SU-DHL-6 (cell line): ENCODE data around the gene TSHZ2.

ENCODE experiments used
- H2AFZ ChIP-seq: fragments of 200-600 bp; sonication (generic); 2 replicates; pipeline ENCODE4 v1.6.1; 2014; ENCODE audit warnings: low read depth, mild to moderate bottlenecking, moderate library complexity, mixed read lengths, antibody characterized with exemption, low read length; ENCODE audit not compliant: severe bottlenecking
- H3F3A ChIP-seq: fragments of 200-600 bp; shearing (Covaris generic); 2 replicates; pipeline ENCODE4 v1.6.0; 2016; ENCODE audit warnings: antibody characterized with exemption, mild to moderate bottlenecking; ENCODE audit not compliant: insufficient read depth
- H3K27ac ChIP-seq: fragments of 200-600 bp; sonication (generic); 2 replicates; pipeline ENCODE4 v1.5.1; 2016; ENCODE audit warnings: low read depth, mild to moderate bottlenecking, low read length, moderate library complexity, mixed read lengths
- H3K27me3 ChIP-seq: fragments of 200-600 bp; sonication (generic), shearing (Covaris generic); 2 replicates; pipeline ENCODE4 v1.6.0; 2014; ENCODE audit warnings: mild to moderate bottlenecking, low read length
- H3K36me3 ChIP-seq: fragments of 200-600 bp; sonication (generic); 2 replicates; pipeline ENCODE4 v1.6.1; 2014; ENCODE audit warnings: mild to moderate bottlenecking, low read length, mixed read lengths
- H3K4me2 ChIP-seq: fragments of 300-600, 200-600 bp; shearing (Covaris generic), sonication (generic); 2 replicates; pipeline ENCODE4 v1.6.0; 2014; ENCODE audit warnings: low read length, low read depth, mild to moderate bottlenecking; ENCODE audit not compliant: poor library complexity, severe bottlenecking
- H3K4me3 ChIP-seq: fragments of 200-600 bp; sonication (generic); 2 replicates; pipeline ENCODE4 v1.5.1; 2014; ENCODE audit warnings: antibody characterized with exemption, low read length, mild to moderate bottlenecking, mixed read lengths; ENCODE audit not compliant: insufficient read depth, poor library complexity, severe bottlenecking
- H3K79me2 ChIP-seq: fragments of 200-600 bp; sonication (generic); 2 replicates; pipeline ENCODE4 v1.6.1; 2014; ENCODE audit warnings: mild to moderate bottlenecking, low read length, moderate library complexity; ENCODE audit not compliant: insufficient read depth
- H3K9ac ChIP-seq: fragments of 200-600 bp; sonication (generic); 2 replicates; pipeline ENCODE4 v1.7.0; 2014; ENCODE audit warnings: mild to moderate bottlenecking, low read length
- H3K9me2 ChIP-seq: fragments of 200-600 bp; sonication (generic); replicated peaks from 2 replicates; pipeline ENCODE4 v1.6.1; 2014; ENCODE audit warnings: low read length; ENCODE audit not compliant: insufficient read depth
- H3K9me3 ChIP-seq: fragments of 200-600 bp; sonication (generic); 2 replicates; pipeline ENCODE4 v1.6.1; 2014; ENCODE audit warnings: low read length, mixed read lengths; ENCODE audit not compliant: insufficient read depth
- H4K20me1 ChIP-seq: fragments of 200-600 bp; sonication (generic); 2 replicates; pipeline ENCODE4 v1.6.1; 2014; ENCODE audit warnings: low read depth, mild to moderate bottlenecking, antibody characterized with exemption, low read length, moderate library complexity, mixed read lengths
- EZH2phosphoT487 ChIP-seq: fragments of 200-600 bp; sonication (generic), shearing (Covaris generic); conservative IDR thresholded peaks from 2 replicates; pipeline ENCODE4 v1.6.1; 2018; ENCODE audit warnings: mild to moderate bottlenecking, antibody characterized with exemption, low read length, moderate library complexity, mixed read lengths
- TF ChIP-seq, protein P1 (sequence below): fragments of 200-600 bp; sonication (generic); IDR thresholded peaks from one replicate; pipeline ENCODE4 v1.5.1; 2017; ENCODE audit warnings: antibody characterized with exemption, mild to moderate bottlenecking, low read length, moderate library complexity; ENCODE audit not compliant: insufficient read depth, poor library complexity, severe bottlenecking

The TSHZ2 gene

DNA sequence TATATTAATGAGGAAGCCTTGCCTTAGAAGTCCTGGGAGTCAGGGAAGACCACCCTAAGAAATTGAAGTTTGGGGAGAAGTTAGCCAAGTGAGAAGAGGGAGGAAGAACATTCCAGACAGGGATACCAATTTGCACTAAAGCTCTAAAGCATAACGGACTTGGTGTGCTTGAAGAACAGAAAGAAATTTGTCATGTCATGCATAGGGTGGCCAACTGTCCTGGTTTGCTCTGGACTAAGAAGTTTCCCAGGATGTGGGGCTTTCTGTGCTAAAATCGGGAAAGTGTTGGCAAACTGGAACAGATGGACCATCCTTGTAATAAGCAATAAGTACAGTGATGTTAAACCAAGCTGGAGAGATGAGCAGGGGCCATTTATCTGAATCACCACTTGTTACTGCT lies 403.9 kb downstream of the TSHZ2 start:
- no peaks in the 10 kb centered on the region for H3K79me2 ChIP-seq
- H3K4me3 ChIP-seq = no peak overlapping the region
- no peaks in the 10 kb centered on the region for H3F3A ChIP-seq
- H3K4me2 ChIP-seq = no peak overlapping the region
- H3K27me3 ChIP-seq = no peaks in the 10 kb centered on the region
- no peaks in the 10 kb centered on the region for H3K36me3 ChIP-seq
- H3K9ac ChIP-seq = no peak overlapping the region
- no peaks in the 10 kb centered on the region for H3K9me3 ChIP-seq
- no peak overlapping the region for H3K27ac ChIP-seq
- TF ChIP-seq, protein P1, sequence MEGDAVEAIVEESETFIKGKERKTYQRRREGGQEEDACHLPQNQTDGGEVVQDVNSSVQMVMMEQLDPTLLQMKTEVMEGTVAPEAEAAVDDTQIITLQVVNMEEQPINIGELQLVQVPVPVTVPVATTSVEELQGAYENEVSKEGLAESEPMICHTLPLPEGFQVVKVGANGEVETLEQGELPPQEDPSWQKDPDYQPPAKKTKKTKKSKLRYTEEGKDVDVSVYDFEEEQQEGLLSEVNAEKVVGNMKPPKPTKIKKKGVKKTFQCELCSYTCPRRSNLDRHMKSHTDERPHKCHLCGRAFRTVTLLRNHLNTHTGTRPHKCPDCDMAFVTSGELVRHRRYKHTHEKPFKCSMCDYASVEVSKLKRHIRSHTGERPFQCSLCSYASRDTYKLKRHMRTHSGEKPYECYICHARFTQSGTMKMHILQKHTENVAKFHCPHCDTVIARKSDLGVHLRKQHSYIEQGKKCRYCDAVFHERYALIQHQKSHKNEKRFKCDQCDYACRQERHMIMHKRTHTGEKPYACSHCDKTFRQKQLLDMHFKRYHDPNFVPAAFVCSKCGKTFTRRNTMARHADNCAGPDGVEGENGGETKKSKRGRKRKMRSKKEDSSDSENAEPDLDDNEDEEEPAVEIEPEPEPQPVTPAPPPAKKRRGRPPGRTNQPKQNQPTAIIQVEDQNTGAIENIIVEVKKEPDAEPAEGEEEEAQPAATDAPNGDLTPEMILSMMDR = no peak
- TF ChIP-seq EZH2phosphoT487 = no peak
- no peaks in the 10 kb centered on the region for H3K9me2 ChIP-seq
- no peak overlapping the region for H2AFZ ChIP-seq
- H4K20me1 ChIP-seq = no peaks in the 10 kb centered on the region

DNA sequence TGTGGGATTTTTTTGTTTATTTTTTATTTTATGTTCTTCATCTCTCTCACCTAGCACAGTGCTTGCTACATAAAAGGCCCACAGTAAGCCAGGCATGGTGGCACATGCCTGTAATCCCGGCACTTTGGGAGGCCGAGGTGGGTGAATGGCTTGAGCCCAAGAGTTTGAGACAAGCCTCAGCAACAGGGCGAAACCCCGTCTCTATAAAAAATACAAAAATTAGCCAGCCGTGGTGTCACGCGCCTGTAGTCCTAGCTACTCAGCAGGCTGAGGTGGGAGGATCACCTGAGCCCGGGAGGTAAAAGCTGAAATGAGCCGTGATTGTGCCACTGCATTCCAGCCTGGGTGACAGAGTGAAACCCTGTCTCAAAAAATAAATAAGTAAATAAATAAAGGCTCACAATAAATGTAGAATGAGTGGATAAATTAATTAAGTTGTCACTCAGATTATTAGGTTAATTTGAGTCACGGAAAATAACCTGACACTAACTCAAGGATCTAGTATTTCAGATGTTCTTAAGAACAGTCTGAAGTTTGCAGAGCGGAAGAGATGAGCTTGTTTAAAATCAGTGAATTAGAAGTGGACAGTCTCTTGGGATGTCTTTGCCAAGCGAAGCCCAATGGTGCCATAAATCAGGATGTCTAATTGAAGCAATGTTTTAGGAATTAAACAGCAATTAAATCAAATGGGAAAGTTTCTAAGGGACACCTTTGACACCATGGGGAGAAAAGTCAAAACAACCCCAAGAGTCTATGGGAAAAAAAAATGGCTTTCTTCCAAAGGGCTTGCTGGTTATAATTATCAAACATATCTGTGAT lies 407.1 kb downstream of the TSHZ2 start:
- H3K4me3 ChIP-seq = no peak overlapping the region
- no peak overlapping the region for H3K27ac ChIP-seq
- 0 out of 2 replicates have a peak, but pooled peaks cover 2% of the 10 kb centered on the region for H3K27me3 ChIP-seq
- H3K9me2 ChIP-seq = no peaks in the 10 kb centered on the region
- H3K4me2 ChIP-seq = no peak overlapping the region
- H3K9ac ChIP-seq = no peak overlapping the region
- no peaks in the 10 kb centered on the region for H4K20me1 ChIP-seq
- no peak overlapping the region for H2AFZ ChIP-seq
- H3K36me3 ChIP-seq = no peaks in the 10 kb centered on the region
- H3F3A ChIP-seq = no peaks in the 10 kb centered on the region
- TF ChIP-seq EZH2phosphoT487 = no peak
- TF ChIP-seq, protein P1 = no peak
- no peaks in the 10 kb centered on the region for H3K79me2 ChIP-seq
- no peaks in the 10 kb centered on the region for H3K9me3 ChIP-seq

DNA sequence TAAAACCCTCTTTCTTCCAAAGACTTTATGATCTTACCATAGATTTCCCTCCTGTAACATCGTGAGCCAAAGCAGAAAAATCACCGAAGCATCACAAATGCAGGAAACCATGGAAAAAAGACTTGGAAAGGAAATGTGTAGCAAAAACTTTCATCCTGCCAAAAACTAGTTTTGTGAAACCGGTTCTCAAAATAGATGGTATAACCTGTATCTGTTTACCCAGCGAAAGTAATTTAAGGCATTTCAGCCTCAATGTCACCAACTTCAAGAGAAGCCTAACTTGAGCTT lies 407.6 kb downstream of the TSHZ2 start:
- Histone ChIP-seq H3K4me2 (no peak overlapping the region), H3K36me3 (no peaks in the 10 kb centered on the region), H3F3A (no peaks in the 10 kb centered on the region), H3K27me3 (0 out of 2 replicates have a peak, but pooled peaks cover 2% of the 10 kb centered on the region), H3K9me2 (no peaks in the 10 kb centered on the region), H3K9me3 (no peaks in the 10 kb centered on the region), H3K79me2 (no peaks in the 10 kb centered on the region), H2AFZ (no peak overlapping the region), H3K9ac (no peak overlapping the region), H3K4me3 (no peak overlapping the region), H4K20me1 (no peaks in the 10 kb centered on the region), H3K27ac (no peak overlapping the region)
- TF ChIP-seq EZH2phosphoT487 = no peak

DNA sequence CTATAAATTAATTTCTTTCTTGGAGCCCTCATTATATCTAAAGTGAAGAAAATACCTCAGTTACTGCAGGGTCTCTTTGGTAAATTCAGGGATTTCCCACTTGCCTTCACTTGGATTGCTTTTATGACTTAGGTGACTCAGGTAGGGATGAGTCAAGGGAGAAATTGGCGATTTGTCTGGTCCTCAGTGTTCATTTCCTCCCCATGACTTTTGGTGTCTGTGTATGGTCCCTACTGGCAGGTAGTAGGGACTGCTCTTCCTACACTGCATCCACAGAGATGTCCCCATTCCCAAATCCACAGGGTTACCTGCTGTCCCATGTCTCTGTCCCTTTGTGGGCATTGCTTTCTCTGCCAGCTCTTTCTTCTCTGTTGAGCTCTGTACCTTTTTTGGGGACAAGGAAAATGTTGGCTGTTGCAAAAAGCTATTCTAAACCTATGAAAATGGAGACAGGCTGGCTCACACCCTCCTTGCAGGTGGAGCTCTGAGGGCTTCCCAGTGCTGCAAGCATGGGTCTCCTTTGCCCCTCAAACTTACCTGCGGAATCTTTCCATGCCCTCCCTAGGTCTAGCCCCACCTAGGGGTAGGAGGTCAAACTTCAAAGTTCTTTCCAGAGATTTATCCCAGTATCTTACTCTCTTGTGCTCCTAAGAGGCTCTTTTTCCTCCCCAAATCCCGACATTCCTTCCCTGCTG lies 409.6 kb downstream of the TSHZ2 start:
- Histone ChIP-seq H3K9ac (no peak overlapping the region), H4K20me1 (no peaks in the 10 kb centered on the region), H3K9me2 (no peaks in the 10 kb centered on the region), H3K4me3 (no peak overlapping the region), H3K4me2 (no peak overlapping the region), H3K27ac (no peak overlapping the region), H3K79me2 (no peaks in the 10 kb centered on the region), H2AFZ (no peak overlapping the region), H3K36me3 (no peaks in the 10 kb centered on the region), H3F3A (no peaks in the 10 kb centered on the region), H3K9me3 (no peaks in the 10 kb centered on the region), H3K27me3 (0 out of 2 replicates have a peak, but pooled peaks cover 2% of the 10 kb centered on the region)
- no peak for TF ChIP-seq EZH2phosphoT487
- TF ChIP-seq, protein P1 = no peak
